GM23248 (cell line): ENCODE measurements around the gene PTPRN2. TPM values are rescaled to one million over a fixed set of nuclear protein-coding genes. Genes with fewer than 3 reads are reported as not detected.

Experiments used
- DNase-seq: peaks from one replicate; pipeline ENCODE4 v3.0.0-alpha.2; 2015
- H2AFZ ChIP-seq: fragments of 200-600 bp; sonication (generic); 2 replicates; pipeline ENCODE4 v1.6.1; 2016; ENCODE audit warnings: antibody characterized with exemption
- H3F3A ChIP-seq: fragments of 200-600 bp; sonication (generic); 2 replicates; pipeline ENCODE4 v1.6.1; 2016; ENCODE audit warnings: mild to moderate bottlenecking, antibody characterized with exemption, mixed run types; ENCODE audit not compliant: insufficient read depth
- H3K27ac ChIP-seq: fragments of 200-600 bp; sonication (generic); 2 replicates; pipeline ENCODE4 v1.5.1; 2016; ENCODE audit warnings: mild to moderate bottlenecking
- H3K27me3 ChIP-seq: fragments of 200-600 bp; sonication (generic); replicated peaks from 2 replicates; pipeline ENCODE4 v1.6.1; 2016; ENCODE audit warnings: mild to moderate bottlenecking; ENCODE audit not compliant: insufficient read depth
- H3K36me3 ChIP-seq: fragments of 200-600 bp; sonication (generic); 2 replicates; pipeline ENCODE4 v1.6.1; 2016; ENCODE audit warnings: low read depth, mild to moderate bottlenecking
- H3K4me1 ChIP-seq: fragments of 200-600 bp; sonication (generic); 2 replicates; pipeline ENCODE4 v1.6.1; 2016; ENCODE audit warnings: mild to moderate bottlenecking; ENCODE audit not compliant: insufficient read depth
- H3K4me2 ChIP-seq: fragments of 200-600 bp; sonication (generic); one replicate; pipeline ENCODE4 v1.6.1; 2016; ENCODE audit warnings: mild to moderate bottlenecking; ENCODE audit not compliant: unreplicated experiment
- H3K4me3 ChIP-seq: fragments of 200-600 bp; sonication (generic); 2 replicates; pipeline ENCODE4 v1.5.1; 2016; ENCODE audit warnings: mild to moderate bottlenecking
- H3K79me2 ChIP-seq: fragments of 200-600 bp; sonication (generic); 2 replicates; pipeline ENCODE4 v1.6.1; 2016; ENCODE audit warnings: mild to moderate bottlenecking; ENCODE audit not compliant: insufficient read depth
- H3K9ac ChIP-seq: fragments of 200-600 bp; sonication (generic); 2 replicates; pipeline ENCODE4 v1.6.1; 2016; ENCODE audit warnings: mild to moderate bottlenecking
- H3K9me2 ChIP-seq: fragments of 200-600 bp; sonication (generic); 2 replicates; pipeline ENCODE4 v1.6.1; 2016; ENCODE audit warnings: mixed run types, mild to moderate bottlenecking, moderate library complexity; ENCODE audit not compliant: insufficient read depth
- H3K9me3 ChIP-seq: fragments of 200-600 bp; sonication (generic); one replicate; pipeline ENCODE4 v1.6.1; 2017; ENCODE audit warnings: low read depth
- H4K20me1 ChIP-seq: fragments of 200-600 bp; sonication (generic); 2 replicates; pipeline ENCODE4 v1.6.0; 2016; ENCODE audit not compliant: insufficient read depth
- EZH2 ChIP-seq: fragments of 200-600 bp; sonication (generic); IDR thresholded peaks from 2 replicates; pipeline ENCODE4 v1.6.1; 2018; ENCODE audit warnings: antibody characterized with exemption, mild to moderate bottlenecking; ENCODE audit not compliant: insufficient read depth, poor library complexity, severe bottlenecking
- EZH2phosphoT487 ChIP-seq: fragments of 200-600 bp; sonication (generic); IDR thresholded peaks from 2 replicates; pipeline ENCODE4 v1.6.1; 2018; ENCODE audit warnings: antibody characterized with exemption, moderate library complexity, mild to moderate bottlenecking, low read depth; ENCODE audit not compliant: insufficient read depth
- WGBS, 2 experiments: methylation state at CpG; one replicate each; pipeline ENCODE4 v1.1.6; 2015 to 2017; ENCODE audit warnings: low lambda C conversion rate in 2 of 2, low coverage in 1 of 2; ENCODE audit errors: missing lambda C conversion rate in 2 of 2; 5-methylcytosine and 5-hydroxymethylcytosine counted together
- in situ Hi-C: fragments of 300-500 bp; cut with MboI; formaldehyde crosslinking; loops from 2 replicates; pipeline ENCODE4 v1.15.0; 2020
- polyA plus RNA-seq: library from polyadenylated mRNA; unstranded; fragments of >200 nt; fragmentation: Nextera tagmentation; extraction: Ambion mirVana; gene quantifications from 2 replicates; pipeline ENCODE4 v1.2.1, GENCODE V29; 2016
- total RNA-seq: library from RNA; depleted of rRNA; stranded (reverse); fragments of >200 nt; shearing (Covaris generic); gene quantifications from 2 replicates; pipeline ENCODE4 v1.2.3, GENCODE V29; 2014

Gene PTPRN2
- total and polyA plus RNA-seq, 2 experiments from 2014 or later, result 0.13 TPM; not detected in 1

DNA sequence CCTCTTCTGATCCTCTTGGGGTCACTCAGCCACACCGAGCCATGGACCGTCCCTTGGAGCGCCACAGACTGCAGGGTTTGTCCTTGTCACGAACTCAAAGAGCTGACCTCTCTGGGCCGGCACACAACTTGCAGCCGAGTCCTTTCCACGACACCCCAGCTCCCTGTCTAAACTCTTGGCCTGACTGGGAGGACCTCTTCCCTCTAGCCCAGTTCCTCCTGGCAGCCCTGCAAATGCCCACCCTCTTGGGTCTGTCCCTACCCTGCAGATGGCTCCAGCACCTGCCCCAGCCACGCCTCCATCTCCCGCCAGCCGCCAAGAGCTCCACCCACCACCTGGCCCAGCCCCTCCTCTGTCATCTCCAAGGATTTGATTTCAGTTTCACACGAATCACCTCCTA is 911.6 kb downstream of the PTPRN2 start:
- H2AFZ ChIP-seq, result no peak overlapping the region
- TF ChIP-seq EZH2, result no peak
- no peaks in the 10 kb centered on the region for H3K36me3 ChIP-seq
- no peaks in the 10 kb centered on the region for H3K4me1 ChIP-seq
- no peaks in the 10 kb centered on the region for H3K9me2 ChIP-seq
- no peaks in the 10 kb centered on the region for H4K20me1 ChIP-seq
- H3K9ac ChIP-seq, result no peak overlapping the region
- H3K27ac ChIP-seq, result no peak overlapping the region
- no peaks in the 10 kb centered on the region for H3K9me3 ChIP-seq
- H3F3A ChIP-seq, result no peaks in the 10 kb centered on the region
- 59 to 63% methylated on average over 11 of the region's 11 CpGs for WGBS, 2 experiments
- no peak overlapping the region for H3K4me3 ChIP-seq
- no peak overlapping the region for H3K4me2 ChIP-seq
- peaks cover 28% of the 10 kb centered on the region for H3K27me3 ChIP-seq
- DNase-seq, result no peak
- in situ Hi-C loops, result no loop called here
- no peaks in the 10 kb centered on the region for H3K79me2 ChIP-seq

- 51 to 59% methylated on average over 18 to 21 of the region's 21 CpGs for WGBS, 2 experiments
- H3K4me3 ChIP-seq, result no peak overlapping the region
- H3K27me3 ChIP-seq, result peaks cover 23% of the 10 kb centered on the region
- no peaks in the 10 kb centered on the region for H3K9me2 ChIP-seq
- H3K9me3 ChIP-seq, result no peaks in the 10 kb centered on the region
- in situ Hi-C loops, result no loop called here
- TF ChIP-seq EZH2 (no peak), EZH2phosphoT487 (no peak)
- H2AFZ ChIP-seq, result no peak overlapping the region
- no peaks in the 10 kb centered on the region for H4K20me1 ChIP-seq
- H3K36me3 ChIP-seq, result no peaks in the 10 kb centered on the region
- H3K9ac ChIP-seq, result no peak overlapping the region
- no peaks in the 10 kb centered on the region for H3F3A ChIP-seq
- no peak overlapping the region for H3K27ac ChIP-seq
- H3K79me2 ChIP-seq, result no peaks in the 10 kb centered on the region
- no peaks in the 10 kb centered on the region for H3K4me1 ChIP-seq
- H3K4me2 ChIP-seq, result no peak overlapping the region
- DNase-seq, result no peak
These were observed 912.1 kb downstream of the PTPRN2 start for GRCh38 chr7:157675427-157675927.

- no peak for DNase-seq
- Histone ChIP-seq H4K20me1 (no peaks in the 10 kb centered on the region), H3K4me2 (no peak overlapping the region), H3K79me2 (no peaks in the 10 kb centered on the region), H3K9me3 (no peaks in the 10 kb centered on the region), H3K9me2 (no peaks in the 10 kb centered on the region), H2AFZ (no peak overlapping the region), H3K4me3 (no peak overlapping the region), H3K27me3 (peaks cover 18% of the 10 kb centered on the region), H3K27ac (no peak overlapping the region), H3K9ac (no peak overlapping the region), H3K36me3 (no peaks in the 10 kb centered on the region), H3F3A (no peaks in the 10 kb centered on the region), H3K4me1 (no peaks in the 10 kb centered on the region)
- TF ChIP-seq EZH2phosphoT487 (no peak), EZH2 (no peak)
- in situ Hi-C loops, result no loop called here
- 47 to 49% methylated on average over 25 to 28 of the region's 30 CpGs for WGBS, 2 experiments
These were observed 912.8 kb downstream of the PTPRN2 start for GRCh38 chr7:157674715-157675426.

DNA sequence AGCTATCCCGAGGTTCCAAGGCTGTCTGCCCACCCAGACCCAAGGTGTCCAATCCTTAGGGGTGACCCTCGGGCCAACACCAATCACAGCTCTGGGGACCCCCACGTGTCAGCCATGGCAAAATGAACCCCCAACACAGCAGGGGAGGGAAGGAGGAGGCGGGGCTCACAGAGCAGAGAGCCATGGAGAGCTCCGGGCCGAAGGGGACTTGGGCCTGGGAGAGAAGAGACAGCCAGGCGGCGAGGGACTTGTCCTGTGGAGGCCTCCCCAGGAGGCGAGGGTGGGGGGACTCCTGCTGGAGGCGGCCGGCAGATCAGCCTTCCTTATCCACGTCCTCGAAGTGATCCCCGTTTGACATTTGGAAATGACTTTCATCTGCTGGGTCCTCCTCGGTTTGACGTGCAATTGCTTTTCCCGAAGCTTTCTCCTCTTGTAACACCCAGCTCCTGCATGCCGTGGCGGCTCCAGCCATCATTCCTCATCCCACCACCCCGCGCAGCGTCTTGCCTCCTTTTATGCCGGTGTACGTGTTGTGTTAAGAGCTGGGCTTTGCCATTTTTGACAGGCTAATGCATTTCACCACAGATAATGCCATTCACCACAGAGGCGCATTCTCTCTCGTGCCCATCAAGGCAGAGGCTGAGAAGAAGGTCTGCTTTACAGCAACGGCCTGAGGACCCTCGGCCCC is 913.5 kb downstream of the PTPRN2 start:
- 50 to 53% methylated on average over 28 of the region's 28 CpGs for whole genome bisulfite sequencing, 2 experiments
- H3K27me3 ChIP-seq, result peaks cover 11% of the 10 kb centered on the region
- H3K36me3 ChIP-seq, result no peaks in the 10 kb centered on the region
- no peaks in the 10 kb centered on the region for H4K20me1 ChIP-seq
- DNase-seq, result no peak
- H3K9me3 ChIP-seq, result no peaks in the 10 kb centered on the region
- no peak overlapping the region for H2AFZ ChIP-seq
- H3K27ac ChIP-seq, result no peak overlapping the region
- no peak overlapping the region for H3K9ac ChIP-seq
- no peak overlapping the region for H3K4me3 ChIP-seq
- in situ Hi-C loops, result no loop called here
- no peak for TF ChIP-seq EZH2
- no peak for TF ChIP-seq EZH2phosphoT487
- H3K4me1 ChIP-seq, result no peaks in the 10 kb centered on the region
- H3K79me2 ChIP-seq, result no peaks in the 10 kb centered on the region
- H3K9me2 ChIP-seq, result no peaks in the 10 kb centered on the region
- no peak overlapping the region for H3K4me2 ChIP-seq
- no peaks in the 10 kb centered on the region for H3F3A ChIP-seq
